Calu3 (cell line): Measurements from ENCODE around the gene TMEM198. TPM values are rescaled to one million over a fixed set of nuclear protein-coding genes. Genes with fewer than 3 reads are reported as not detected.

Experiments
- BruUV-seq: library from RNA; stranded (reverse); fragments of 400-500 nt; replicated peaks from 2 replicates; lab custom pipeline; 2021; lab: Mats Ljungman, UMichigan
- CTCF ChIA-PET: fragments of 300-600 bp; sonication (Branson Sonifier 250); formaldehyde crosslinking; loops from one replicate; lab custom pipeline; 2022; ENCODE audit warnings: antibody characterized with exemption; lab: Charles Lee
- DNase-seq: peaks from one replicate; pipeline ENCODE4 v3.0.0; 2022
- H3K27ac Mint-ChIP-seq: one replicate; pipeline ENCODE4 v1.8.0; 2022; ENCODE audit warnings: mixed read lengths; ENCODE audit not compliant: unreplicated experiment
- H3K27me3 Mint-ChIP-seq: one replicate; pipeline ENCODE4 v1.8.0; 2022; ENCODE audit warnings: mixed read lengths; ENCODE audit not compliant: unreplicated experiment
- H3K36me3 Mint-ChIP-seq: one replicate; pipeline ENCODE4 v1.8.0; 2022; ENCODE audit warnings: mild to moderate bottlenecking, moderate library complexity, mixed read lengths; ENCODE audit not compliant: insufficient read depth, unreplicated experiment
- H3K4me1 Mint-ChIP-seq: one replicate; pipeline ENCODE4 v1.8.0; 2022; ENCODE audit warnings: mild to moderate bottlenecking, low read depth, mixed read lengths; ENCODE audit not compliant: unreplicated experiment
- H3K4me3 Mint-ChIP-seq: one replicate; pipeline ENCODE4 v1.8.0; 2022; ENCODE audit warnings: mild to moderate bottlenecking, low read depth, moderate library complexity, mixed read lengths; ENCODE audit not compliant: unreplicated experiment
- H3K9me3 Mint-ChIP-seq: one replicate; pipeline ENCODE4 v1.8.0; 2022; ENCODE audit warnings: low read depth, mixed read lengths; ENCODE audit not compliant: unreplicated experiment
- intact Hi-C: fragments of 100-400 bp; cut with micrococcal nuclease; formaldehyde crosslinking; loops from one replicate; pipeline ENCODE4 v1.10.0; 2022; ENCODE audit not compliant: unreplicated experiment
- total RNA-seq: library from RNA; stranded (reverse); gene quantifications from 2 replicates; pipeline ENCODE4 v1.2.3, GENCODE V29; 2022
- TF ChIP-seq, protein P1 (sequence below): fragments of 200-600 bp; IDR thresholded peaks from one replicate; pipeline ENCODE4 v1.8.0; 2022; ENCODE audit warnings: antibody characterized with exemption; ENCODE audit not compliant: unreplicated experiment

Gene TMEM198
- total RNA-seq, 1 experiment from 2014 or later: 5.9 TPM

DNA sequence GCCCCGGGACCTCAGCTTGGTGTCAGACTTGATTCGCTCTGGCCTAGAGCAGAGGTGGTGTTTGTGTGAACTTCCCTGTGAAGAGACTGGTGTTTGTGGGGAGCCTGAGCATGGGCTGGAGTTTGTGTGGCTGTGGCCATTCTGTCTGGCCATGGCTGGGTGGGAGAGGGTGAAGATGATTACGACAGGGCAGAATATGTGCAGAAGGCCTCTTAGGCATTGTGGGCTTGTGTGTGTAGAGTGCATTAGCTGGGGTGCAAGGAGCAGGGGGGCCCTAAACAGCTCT, 17.0 kb downstream of the TMEM198 start:
- no peaks in the 10 kb centered on the region for H3K27me3 Mint-ChIP-seq
- DNase-seq: no peak
- TF ChIP-seq, protein P1, sequence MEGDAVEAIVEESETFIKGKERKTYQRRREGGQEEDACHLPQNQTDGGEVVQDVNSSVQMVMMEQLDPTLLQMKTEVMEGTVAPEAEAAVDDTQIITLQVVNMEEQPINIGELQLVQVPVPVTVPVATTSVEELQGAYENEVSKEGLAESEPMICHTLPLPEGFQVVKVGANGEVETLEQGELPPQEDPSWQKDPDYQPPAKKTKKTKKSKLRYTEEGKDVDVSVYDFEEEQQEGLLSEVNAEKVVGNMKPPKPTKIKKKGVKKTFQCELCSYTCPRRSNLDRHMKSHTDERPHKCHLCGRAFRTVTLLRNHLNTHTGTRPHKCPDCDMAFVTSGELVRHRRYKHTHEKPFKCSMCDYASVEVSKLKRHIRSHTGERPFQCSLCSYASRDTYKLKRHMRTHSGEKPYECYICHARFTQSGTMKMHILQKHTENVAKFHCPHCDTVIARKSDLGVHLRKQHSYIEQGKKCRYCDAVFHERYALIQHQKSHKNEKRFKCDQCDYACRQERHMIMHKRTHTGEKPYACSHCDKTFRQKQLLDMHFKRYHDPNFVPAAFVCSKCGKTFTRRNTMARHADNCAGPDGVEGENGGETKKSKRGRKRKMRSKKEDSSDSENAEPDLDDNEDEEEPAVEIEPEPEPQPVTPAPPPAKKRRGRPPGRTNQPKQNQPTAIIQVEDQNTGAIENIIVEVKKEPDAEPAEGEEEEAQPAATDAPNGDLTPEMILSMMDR: no peak
- H3K4me3 Mint-ChIP-seq: no peak overlapping the region
- intact Hi-C loops: no loop called here
- peaks cover 14% of the 10 kb centered on the region for H3K36me3 Mint-ChIP-seq
- CTCF ChIA-PET: interaction anchor here (0.9 to 1.7 kb wide), 6 partner anchors 10 to 129 kb away, joined by 3 to 8 read pairs (median 5); partner anchors contain the start of genes CHPF, OBSL1 and TMEM198
- H3K9me3 Mint-ChIP-seq: no peaks in the 10 kb centered on the region
- no peaks in the 10 kb centered on the region for H3K4me1 Mint-ChIP-seq
- no peak overlapping the region for H3K27ac Mint-ChIP-seq
- BruUV-seq: no TSS peak

DNA sequence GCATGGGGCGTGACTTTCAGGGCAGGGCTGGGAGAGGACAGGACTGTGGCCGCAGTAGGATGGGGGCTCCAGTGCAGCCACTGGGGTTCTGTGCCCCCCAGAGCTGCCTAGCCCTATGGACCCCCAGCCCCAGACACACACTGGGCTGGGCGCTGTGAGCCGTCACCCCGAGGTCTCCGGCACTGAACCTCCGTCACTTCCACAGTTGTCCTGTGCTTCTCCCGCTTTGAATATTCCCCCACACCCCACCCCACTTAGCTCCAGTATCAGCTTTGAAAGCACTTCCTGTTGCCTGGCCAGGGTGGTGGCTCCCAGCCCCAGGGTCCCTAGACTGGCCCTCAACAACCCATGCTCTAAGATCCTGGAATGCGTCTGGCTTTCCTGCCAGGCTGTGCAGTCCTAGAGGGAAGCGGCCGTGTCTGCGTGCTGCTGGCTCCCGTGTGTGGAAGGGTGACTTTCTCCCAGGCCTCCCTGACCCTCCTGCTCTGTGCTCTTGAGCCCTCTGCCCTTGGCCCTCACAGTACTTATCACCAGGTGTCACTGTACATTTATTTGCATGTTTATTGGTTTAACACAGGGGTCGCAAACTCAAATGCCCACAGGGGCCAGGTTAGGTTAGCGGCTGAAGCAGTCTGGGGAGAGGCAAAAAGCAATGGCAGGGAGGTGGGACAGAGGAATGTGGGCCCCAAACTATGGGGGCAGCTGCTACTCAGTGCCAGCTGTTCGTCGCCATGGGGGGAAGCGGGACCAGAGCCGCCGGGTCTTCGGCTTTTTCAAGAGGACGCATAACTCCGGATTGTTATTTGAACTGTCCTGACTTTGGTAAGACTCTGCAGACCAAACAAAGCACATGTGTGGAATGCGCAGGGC, 17.6 kb downstream of the TMEM198 start:
- CTCF ChIA-PET: interaction anchor here (0.9 to 1.7 kb wide), 5 partner anchors 11 to 128 kb away, joined by 3 to 8 read pairs (median 4); partner anchors contain the start of genes CHPF and TMEM198
- intact Hi-C loops: no loop called here
- Mint-ChIP-seq H3K36me3 (peaks cover 14% of the 10 kb centered on the region), H3K9me3 (no peaks in the 10 kb centered on the region), H3K4me1 (no peaks in the 10 kb centered on the region), H3K4me3 (no peak overlapping the region), H3K27ac (no peak overlapping the region), H3K27me3 (no peaks in the 10 kb centered on the region)
- DNase-seq: no peak
- TF ChIP-seq, protein P1: no peak
- BruUV-seq: no TSS peak

DNA sequence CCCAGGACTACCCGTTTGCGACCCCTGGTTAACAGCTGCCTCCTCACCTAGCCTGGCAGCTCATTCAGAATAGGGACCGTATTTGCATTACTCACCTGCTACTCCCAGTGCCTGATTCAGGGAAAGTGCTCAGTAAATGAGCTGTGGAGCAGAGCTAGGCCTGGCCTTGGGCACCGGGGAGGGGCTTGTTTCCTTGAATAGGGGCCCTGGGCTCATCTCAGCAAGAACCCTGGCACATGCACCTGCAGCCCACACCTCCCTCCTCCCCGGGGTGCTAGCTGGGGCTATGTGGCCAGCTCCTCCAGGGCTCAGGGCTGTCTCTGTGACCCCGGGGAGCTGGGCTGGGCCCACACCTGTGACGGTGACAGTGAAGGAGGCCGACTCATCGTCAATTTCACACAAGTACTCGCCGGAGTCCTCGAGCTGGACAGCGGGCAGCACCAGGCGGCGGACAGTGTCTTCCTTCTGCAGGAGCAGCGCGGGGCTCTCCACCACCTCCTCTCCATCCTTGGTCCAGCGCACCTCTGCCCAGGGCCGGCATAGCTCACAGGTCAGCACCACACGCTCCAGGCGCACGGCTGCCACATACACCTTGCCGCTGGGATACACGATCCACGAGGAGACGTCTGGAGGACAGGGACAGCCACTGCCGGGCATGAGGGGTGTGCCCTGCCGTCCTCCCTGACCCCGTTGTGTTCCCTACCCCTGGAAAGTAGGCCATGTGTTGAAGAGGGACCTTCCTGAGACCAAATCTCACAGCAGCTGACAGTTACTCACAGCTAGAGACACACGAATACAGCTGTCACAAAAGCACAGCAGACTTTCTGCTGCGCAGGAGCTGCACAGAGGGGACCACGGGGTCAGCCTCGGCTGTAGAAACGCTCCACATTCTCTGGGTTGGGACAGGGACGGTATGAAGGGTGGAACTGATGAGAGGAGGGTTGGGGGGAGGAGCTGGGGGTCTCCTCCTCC, 18.5 kb downstream of the TMEM198 start:
- CTCF ChIA-PET: interaction anchor here (0.7 kb wide), 1 partner anchor 10 kb away, joined by 3 read pairs; no protein-coding TSS in a partner anchor
- Mint-ChIP-seq H3K27ac (no peak overlapping the region), H3K9me3 (no peaks in the 10 kb centered on the region), H3K27me3 (no peaks in the 10 kb centered on the region), H3K4me3 (no peak overlapping the region), H3K4me1 (no peaks in the 10 kb centered on the region), H3K36me3 (peaks cover 14% of the 10 kb centered on the region)
- DNase-seq: no peak
- TF ChIP-seq, protein P1: no peak
- intact Hi-C loops: no loop called here
- TSS peak; percentile 14 for BruUV-seq

DNA sequence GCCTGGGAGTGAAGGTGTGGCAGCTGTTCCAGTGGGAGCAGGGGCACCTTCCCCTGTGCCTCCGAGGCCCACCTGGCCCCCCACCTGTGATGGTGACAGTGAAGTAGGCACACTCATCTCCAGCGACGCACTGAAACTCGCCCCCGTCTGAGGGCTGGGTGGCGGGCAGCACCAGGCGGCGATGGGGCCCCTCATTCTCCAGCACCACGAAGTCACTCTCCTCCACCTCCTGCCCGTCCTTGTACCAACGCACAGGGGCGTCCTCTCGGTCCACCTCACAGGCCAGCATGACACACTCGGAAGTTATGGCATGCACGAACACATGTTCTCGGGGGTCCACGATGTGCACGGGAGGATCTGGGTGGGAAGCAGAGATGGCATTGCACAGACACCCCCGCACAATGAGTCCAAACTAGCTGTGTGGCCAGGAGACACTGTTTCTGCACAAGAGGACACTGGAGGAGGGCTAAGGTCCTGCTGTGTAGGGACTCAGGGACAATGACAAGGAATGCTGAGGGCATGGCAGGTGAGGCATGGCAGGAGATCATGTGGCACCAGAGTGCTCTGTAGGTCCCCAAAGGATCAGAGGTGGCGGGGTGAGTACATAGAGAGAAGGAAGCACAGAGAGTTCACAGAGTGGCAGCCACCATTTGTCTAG, 19.6 kb downstream of the TMEM198 start:
- BruUV-seq: no TSS peak
- no peaks in the 10 kb centered on the region for H3K4me1 Mint-ChIP-seq
- H3K27ac Mint-ChIP-seq: peak overlapping the region; percentile 45
- peaks cover 18% of the 10 kb centered on the region for H3K36me3 Mint-ChIP-seq
- intact Hi-C loops: no loop called here
- H3K4me3 Mint-ChIP-seq: no peak overlapping the region
- no peaks in the 10 kb centered on the region for H3K9me3 Mint-ChIP-seq
- no peaks in the 10 kb centered on the region for H3K27me3 Mint-ChIP-seq
- TF ChIP-seq, protein P1: no peak
- no peak for DNase-seq
- CTCF ChIA-PET: no interaction called here
